Panc1 (cell line): Measurements from ENCODE around the gene RAI14.

Experiments
- REST ChIP-seq, 2 experiments: IDR thresholded peaks; 2 replicates each; pipeline ENCODE4 v1.6.1; 2011 to 2012; ENCODE audit warnings: low read depth in 2 of 2, control low read depth in 1 of 2, low read length in 1 of 2, mild to moderate bottlenecking in 1 of 2, moderate library complexity in 1 of 2; ENCODE audit not compliant: insufficient read depth in 1 of 2
- SIN3A ChIP-seq: IDR thresholded peaks from 2 replicates; pipeline ENCODE4 v1.6.1; 2012; ENCODE audit warnings: low read depth, mild to moderate bottlenecking, low read length, moderate library complexity, borderline replicate concordance; ENCODE audit not compliant: insufficient read depth
- TCF7L2 ChIP-seq: IDR thresholded peaks from 2 replicates; pipeline ENCODE4 v1.6.1; 2011; ENCODE audit warnings: mild to moderate bottlenecking, low read depth, low read length, inconsistent platforms
- TF ChIP-seq, protein P1 (sequence below): fragments of 450-650 bp; IDR thresholded peaks from 2 replicates; pipeline ENCODE4 v1.5.1; 2017; ENCODE audit warnings: mild to moderate bottlenecking

- TF ChIP-seq, protein P1, sequence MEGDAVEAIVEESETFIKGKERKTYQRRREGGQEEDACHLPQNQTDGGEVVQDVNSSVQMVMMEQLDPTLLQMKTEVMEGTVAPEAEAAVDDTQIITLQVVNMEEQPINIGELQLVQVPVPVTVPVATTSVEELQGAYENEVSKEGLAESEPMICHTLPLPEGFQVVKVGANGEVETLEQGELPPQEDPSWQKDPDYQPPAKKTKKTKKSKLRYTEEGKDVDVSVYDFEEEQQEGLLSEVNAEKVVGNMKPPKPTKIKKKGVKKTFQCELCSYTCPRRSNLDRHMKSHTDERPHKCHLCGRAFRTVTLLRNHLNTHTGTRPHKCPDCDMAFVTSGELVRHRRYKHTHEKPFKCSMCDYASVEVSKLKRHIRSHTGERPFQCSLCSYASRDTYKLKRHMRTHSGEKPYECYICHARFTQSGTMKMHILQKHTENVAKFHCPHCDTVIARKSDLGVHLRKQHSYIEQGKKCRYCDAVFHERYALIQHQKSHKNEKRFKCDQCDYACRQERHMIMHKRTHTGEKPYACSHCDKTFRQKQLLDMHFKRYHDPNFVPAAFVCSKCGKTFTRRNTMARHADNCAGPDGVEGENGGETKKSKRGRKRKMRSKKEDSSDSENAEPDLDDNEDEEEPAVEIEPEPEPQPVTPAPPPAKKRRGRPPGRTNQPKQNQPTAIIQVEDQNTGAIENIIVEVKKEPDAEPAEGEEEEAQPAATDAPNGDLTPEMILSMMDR, result no peak
- TF ChIP-seq REST (IDR thresholded peaks at IDR 0.05; ENCODE audit: insufficient read depth in 1 of 2, low read depth in 2 of 2, low read length in 1 of 2), result no peak
- no peak for TF ChIP-seq SIN3A
- TF ChIP-seq TCF7L2, result no peak
These were observed 11.6 kb downstream of the RAI14 start for GRCh38 chr5:34667705-34668104.
